Body of pancreas (tissue), 4 donors: ENCODE results near the gene MMP17.

Experiments
- POLR2A ChIP-seq, 3 donors: fragments of 450-650 bp; IDR thresholded peaks; one replicate each; pipeline ENCODE4 v1.6.1; 2016; ENCODE audit warnings: antibody characterized with exemption in 3 of 3, mild to moderate bottlenecking in 2 of 3
- TF ChIP-seq, protein P1 (sequence below), 7 experiments: fragments of 450-650 bp in 4 of 7; fragments of 200-600 bp in 3 of 7; sonication (generic) in 3 of 7; IDR thresholded peaks; one replicate each; pipeline ENCODE4 v1.5.1; 2016 to 2019; ENCODE audit warnings: antibody characterized with exemption in 7 of 7

DNA sequence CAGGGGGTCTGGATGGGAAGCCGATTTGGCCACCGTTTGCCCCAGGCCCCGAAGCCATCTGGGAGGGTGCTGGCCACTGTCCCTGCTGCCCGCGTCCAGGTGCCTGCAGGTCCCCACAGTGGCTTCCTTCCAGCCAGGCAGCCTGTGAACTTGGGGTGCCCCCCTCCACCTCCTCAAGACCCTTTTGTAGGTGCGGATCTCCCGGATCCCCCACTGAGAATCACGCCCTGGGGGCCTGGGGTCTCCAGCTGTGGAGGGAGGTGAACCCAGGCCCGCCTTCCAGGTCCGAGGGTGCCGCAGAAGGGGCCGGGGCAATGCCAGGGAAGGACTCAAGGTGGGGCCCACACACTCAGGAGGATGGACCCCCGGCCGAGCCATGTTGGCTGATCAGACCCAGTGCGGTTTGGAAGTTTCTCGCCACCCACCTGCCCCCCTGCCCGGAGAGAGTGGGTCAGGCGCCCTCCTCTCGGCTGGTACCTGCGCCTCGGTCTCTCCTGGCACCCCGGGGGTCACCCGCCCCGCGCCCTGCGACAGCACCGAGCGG lies 1.7 kb downstream of the MMP17 start:
- TF ChIP-seq, protein P1, sequence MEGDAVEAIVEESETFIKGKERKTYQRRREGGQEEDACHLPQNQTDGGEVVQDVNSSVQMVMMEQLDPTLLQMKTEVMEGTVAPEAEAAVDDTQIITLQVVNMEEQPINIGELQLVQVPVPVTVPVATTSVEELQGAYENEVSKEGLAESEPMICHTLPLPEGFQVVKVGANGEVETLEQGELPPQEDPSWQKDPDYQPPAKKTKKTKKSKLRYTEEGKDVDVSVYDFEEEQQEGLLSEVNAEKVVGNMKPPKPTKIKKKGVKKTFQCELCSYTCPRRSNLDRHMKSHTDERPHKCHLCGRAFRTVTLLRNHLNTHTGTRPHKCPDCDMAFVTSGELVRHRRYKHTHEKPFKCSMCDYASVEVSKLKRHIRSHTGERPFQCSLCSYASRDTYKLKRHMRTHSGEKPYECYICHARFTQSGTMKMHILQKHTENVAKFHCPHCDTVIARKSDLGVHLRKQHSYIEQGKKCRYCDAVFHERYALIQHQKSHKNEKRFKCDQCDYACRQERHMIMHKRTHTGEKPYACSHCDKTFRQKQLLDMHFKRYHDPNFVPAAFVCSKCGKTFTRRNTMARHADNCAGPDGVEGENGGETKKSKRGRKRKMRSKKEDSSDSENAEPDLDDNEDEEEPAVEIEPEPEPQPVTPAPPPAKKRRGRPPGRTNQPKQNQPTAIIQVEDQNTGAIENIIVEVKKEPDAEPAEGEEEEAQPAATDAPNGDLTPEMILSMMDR (IDR thresholded peaks at IDR 0.05): no peak
- no peak for TF ChIP-seq POLR2A (IDR thresholded peaks at IDR 0.05)
